Prostate gland (tissue), 2 donors: ENCODE results near the gene ELMOD1.

ENCODE experiments used
- POLR2A ChIP-seq: fragments of 450-650 bp; IDR thresholded peaks from one replicate; pipeline ENCODE4 v1.6.1; 2016; ENCODE audit warnings: antibody characterized with exemption, mild to moderate bottlenecking
- POLR2AphosphoS5 ChIP-seq: sonication (generic); formaldehyde crosslinking; IDR thresholded peaks from one replicate; pipeline ENCODE4 v1.6.1; 2017; ENCODE audit warnings: antibody characterized with exemption
- TF ChIP-seq, protein P1 (sequence below), 4 experiments: fragments of 200-600 bp in 2 of 4; fragments of 450-650 bp in 2 of 4; sonication (generic) in 2 of 4; IDR thresholded peaks; 1 replicate in 3 of 4; 2 replicates in 1 of 4; pipeline ENCODE4 v1.5.1; 2016 to 2019; ENCODE audit warnings: antibody characterized with exemption in 4 of 4, mild to moderate bottlenecking in 2 of 4, moderate library complexity in 2 of 4

DNA sequence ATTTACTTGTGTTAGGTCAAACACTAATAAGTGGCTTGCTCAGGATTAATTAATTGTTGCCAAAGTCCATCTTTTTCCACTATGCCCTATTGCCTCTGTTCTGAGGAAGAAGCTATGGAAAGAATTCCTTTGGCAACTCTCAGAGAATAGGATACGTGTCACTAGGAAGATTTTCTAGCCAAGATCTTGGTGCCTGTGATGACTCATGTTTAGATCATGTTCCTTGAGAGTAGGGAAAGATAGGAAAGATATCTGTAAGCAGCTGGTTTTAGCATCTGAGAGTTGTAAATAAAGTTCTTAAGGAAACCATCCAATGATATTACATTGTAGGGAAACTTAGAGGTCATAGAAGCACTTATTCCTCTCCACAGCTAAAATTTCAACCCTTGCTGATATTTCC is 105.2 kb downstream of the ELMOD1 start:
- TF ChIP-seq, protein P1, sequence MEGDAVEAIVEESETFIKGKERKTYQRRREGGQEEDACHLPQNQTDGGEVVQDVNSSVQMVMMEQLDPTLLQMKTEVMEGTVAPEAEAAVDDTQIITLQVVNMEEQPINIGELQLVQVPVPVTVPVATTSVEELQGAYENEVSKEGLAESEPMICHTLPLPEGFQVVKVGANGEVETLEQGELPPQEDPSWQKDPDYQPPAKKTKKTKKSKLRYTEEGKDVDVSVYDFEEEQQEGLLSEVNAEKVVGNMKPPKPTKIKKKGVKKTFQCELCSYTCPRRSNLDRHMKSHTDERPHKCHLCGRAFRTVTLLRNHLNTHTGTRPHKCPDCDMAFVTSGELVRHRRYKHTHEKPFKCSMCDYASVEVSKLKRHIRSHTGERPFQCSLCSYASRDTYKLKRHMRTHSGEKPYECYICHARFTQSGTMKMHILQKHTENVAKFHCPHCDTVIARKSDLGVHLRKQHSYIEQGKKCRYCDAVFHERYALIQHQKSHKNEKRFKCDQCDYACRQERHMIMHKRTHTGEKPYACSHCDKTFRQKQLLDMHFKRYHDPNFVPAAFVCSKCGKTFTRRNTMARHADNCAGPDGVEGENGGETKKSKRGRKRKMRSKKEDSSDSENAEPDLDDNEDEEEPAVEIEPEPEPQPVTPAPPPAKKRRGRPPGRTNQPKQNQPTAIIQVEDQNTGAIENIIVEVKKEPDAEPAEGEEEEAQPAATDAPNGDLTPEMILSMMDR (IDR thresholded peaks at IDR 0.05), result no peak
- TF ChIP-seq POLR2AphosphoS5 (no peak), POLR2A (no peak)
